Activated naive CD8-positive, alpha-beta T cell treated with anti-CD3 and anti-CD28 coated beads, Interleukin-2, amount 50 U/mL, for 24 hours (primary cell): ENCODE data around the gene PRKCB.
A peak's percentile ranks its signal among the peaks of the same experiment; 100 is the strongest.
"Not testable (repeated sequence)": the region's sequence is repeated elsewhere in the genome, so short reads cannot be mapped to it uniquely, and the experiment has no call there.

Experiments
- ATAC-seq: fragments of 150-1000 bp; cut with Tn5 transposase; one replicate; pipeline ENCODE4 v1.10.0; 2021
- DNase-seq: peaks from one replicate; pipeline ENCODE4 v3.0.0; 2021
- H3K27ac Mint-ChIP-seq: one replicate; pipeline ENCODE4 v1.8.0; 2021; ENCODE audit warnings: mild to moderate bottlenecking, mixed read lengths
- H3K27me3 Mint-ChIP-seq: one replicate; pipeline ENCODE4 v1.8.0; 2021; ENCODE audit warnings: mixed read lengths
- H3K36me3 Mint-ChIP-seq: one replicate; pipeline ENCODE4 v1.8.0; 2021; ENCODE audit warnings: low read depth, mixed read lengths
- H3K4me1 Mint-ChIP-seq: one replicate; pipeline ENCODE4 v1.8.0; 2021; ENCODE audit warnings: mixed read lengths
- H3K4me3 Mint-ChIP-seq: one replicate; pipeline ENCODE4 v1.8.0; 2021; ENCODE audit warnings: mild to moderate bottlenecking, moderate library complexity, mixed read lengths
- H3K9me3 Mint-ChIP-seq: one replicate; pipeline ENCODE4 v1.8.0; 2021; ENCODE audit warnings: mixed read lengths

Gene PRKCB

DNA sequence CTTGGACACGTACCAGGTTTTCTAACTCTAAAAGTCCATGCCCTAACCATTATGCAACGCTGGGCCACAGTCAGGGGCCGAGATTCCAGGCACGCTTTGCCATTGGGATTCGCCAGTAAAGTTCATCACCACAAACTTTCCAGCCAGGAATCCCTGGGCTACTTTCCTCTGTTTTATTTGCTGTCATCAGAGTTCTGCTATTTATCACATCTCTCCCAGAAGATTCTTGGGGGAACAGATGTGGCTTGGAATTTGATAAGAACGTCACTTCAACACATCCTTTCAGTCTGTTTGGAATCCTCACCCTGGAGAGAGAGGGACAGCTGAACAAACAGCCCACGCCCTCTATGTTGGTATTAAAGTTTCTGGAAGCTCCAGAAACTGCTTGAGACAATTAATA, 310.7 kb downstream of the PRKCB start:
- Mint-ChIP-seq H3K36me3 (peaks cover 29% of the 10 kb centered on the region), H3K4me3 (no peak overlapping the region), H3K4me1 (peaks cover 31% of the 10 kb centered on the region), H3K9me3 (peaks cover 4% of the 10 kb centered on the region), H3K27ac (no peak overlapping the region), H3K27me3 (no peaks in the 10 kb centered on the region)
- ATAC-seq (no peak), DNase-seq (no peak)

DNA sequence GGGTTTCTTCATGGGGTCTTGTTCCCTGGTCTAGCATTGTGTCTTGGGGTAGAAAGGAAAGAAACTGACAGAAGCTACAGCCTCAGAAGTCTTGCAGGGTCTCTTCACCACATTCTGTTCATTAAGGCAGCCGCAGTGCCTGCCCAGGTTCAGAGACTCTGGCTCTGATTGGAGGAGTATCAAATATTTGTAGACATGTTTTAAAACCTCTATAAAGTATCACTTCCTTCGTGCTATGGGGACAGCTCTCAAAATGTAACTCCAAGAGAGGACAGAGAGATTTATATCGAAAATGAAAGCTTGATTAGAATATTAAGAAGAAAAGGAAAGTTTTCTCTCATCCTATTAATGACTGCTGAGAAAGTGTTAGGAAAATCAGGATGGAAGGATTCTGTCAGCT, 313.3 kb downstream of the PRKCB start:
- Mint-ChIP-seq H3K4me1 (peaks cover 41% of the 10 kb centered on the region), H3K36me3 (peaks cover 38% of the 10 kb centered on the region), H3K9me3 (peaks cover 8% of the 10 kb centered on the region), H3K27me3 (no peaks in the 10 kb centered on the region), H3K4me3 (no peak overlapping the region), H3K27ac (peak overlapping the region; percentile 40)
- ATAC-seq, result no peak
- DNase-seq, result no peak

DNA sequence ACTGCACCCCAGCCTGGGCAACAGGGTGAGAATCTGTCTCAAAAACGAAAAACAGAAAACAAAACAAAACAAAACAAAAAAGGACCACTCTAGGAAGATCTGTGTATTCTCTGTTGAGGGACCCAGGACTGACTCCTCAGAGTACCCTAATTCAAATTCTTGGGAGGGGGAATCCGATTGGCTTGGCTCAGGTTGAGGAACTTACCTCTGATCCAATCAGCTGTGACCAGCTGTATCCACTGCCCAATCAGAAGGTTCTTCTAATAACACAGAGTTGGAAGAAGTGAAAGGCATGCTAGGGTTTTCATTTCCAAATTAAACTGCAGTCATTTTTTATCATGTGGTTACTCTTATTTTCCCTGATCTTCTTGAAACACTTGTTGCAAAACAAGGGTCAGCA, 314.5 kb downstream of the PRKCB start:
- Mint-ChIP-seq H3K9me3 (peaks cover 8% of the 10 kb centered on the region), H3K36me3 (peaks cover 37% of the 10 kb centered on the region), H3K4me1 (peaks cover 41% of the 10 kb centered on the region), H3K27me3 (no peaks in the 10 kb centered on the region), H3K4me3 (no peak overlapping the region), H3K27ac (peak overlapping the region; percentile 58)
- no peak for ATAC-seq
- no peak for DNase-seq

DNA sequence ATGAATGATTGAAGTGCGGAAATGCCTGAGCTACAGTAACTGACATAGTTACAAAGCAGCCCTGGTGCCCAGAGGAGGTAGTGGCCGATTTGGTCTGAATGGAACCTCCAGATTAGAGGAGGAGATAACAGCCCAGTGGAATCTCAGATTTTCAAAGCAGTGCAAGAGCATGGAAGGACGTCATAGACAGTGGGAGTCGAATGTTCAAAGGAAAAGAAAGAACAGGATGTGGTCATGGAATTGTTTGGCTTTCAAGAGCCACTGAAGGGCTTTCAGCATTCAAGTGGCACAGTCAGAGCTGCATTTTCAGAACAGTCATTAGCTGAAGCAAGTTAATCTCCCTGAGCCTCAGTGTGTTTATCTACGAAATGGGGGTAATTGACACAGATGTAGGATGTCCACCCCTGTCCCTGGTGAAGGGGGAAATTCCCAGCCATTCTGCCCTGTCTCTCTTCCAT, 315.7 kb downstream of the PRKCB start:
- H3K27me3 Mint-ChIP-seq, result no peaks in the 10 kb centered on the region
- peak overlapping the region; percentile 71 for H3K27ac Mint-ChIP-seq
- peaks cover 8% of the 10 kb centered on the region for H3K9me3 Mint-ChIP-seq
- peak overlapping the region; percentile 5 for H3K4me3 Mint-ChIP-seq
- DNase-seq (peak; percentile 11), ATAC-seq (peak; percentile 84)
- H3K4me1 Mint-ChIP-seq, result peaks cover 46% of the 10 kb centered on the region
- H3K36me3 Mint-ChIP-seq, result peaks cover 45% of the 10 kb centered on the region

DNA sequence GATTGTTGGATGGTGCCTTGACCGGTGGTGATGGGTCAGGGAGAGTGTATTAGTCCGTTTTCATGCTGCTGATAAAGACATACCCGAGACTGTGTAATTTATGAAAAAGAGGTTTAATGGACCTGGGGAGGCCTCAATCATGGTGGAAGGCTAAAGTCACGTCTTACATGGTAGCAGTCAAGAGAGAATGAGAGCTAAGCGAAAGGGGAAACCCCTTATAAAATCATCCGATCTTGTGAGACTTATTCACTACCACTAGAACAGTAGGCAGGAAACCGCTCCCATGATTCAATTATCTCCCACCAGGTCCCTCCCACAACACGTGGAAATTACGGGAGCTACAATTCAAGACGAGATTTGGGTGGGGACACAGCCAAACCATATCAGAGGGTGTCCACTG, 316.3 kb downstream of the PRKCB start:
- ATAC-seq, H3K9me3 Mint-ChIP-seq, H3K4me3 Mint-ChIP-seq, DNase-seq, H3K27me3 Mint-ChIP-seq: not testable (repeated sequence)
- H3K27ac Mint-ChIP-seq, result peak overlapping the region; percentile 71
- peaks cover 51% of the 10 kb centered on the region for H3K36me3 Mint-ChIP-seq
- peaks cover 51% of the 10 kb centered on the region for H3K4me1 Mint-ChIP-seq

DNA sequence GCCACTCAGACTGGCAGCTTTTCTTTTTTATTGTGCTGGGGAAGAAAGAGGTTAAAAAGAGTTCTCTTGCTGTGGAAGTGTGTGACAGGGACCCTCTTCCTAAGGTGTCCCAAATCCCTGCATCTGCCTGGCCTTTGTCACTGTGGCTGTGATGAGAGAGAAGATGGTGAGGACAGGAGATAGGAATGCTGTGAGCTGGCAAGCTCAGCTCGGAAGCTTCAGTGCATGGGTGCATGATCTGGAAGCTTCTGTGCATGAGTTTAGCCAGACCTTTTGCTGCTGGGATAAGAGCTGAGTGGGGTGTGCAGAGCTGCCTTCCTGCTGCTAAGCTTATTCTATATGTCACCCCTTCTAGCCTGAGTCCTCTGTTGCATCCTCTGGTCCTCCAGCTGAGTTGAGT, 317.0 kb downstream of the PRKCB start:
- Mint-ChIP-seq H3K27ac (no peak overlapping the region), H3K9me3 (peaks cover 8% of the 10 kb centered on the region), H3K27me3 (no peaks in the 10 kb centered on the region), H3K4me3 (no peak overlapping the region), H3K36me3 (peaks cover 58% of the 10 kb centered on the region), H3K4me1 (peaks cover 51% of the 10 kb centered on the region)
- ATAC-seq (no peak), DNase-seq (no peak)

DNA sequence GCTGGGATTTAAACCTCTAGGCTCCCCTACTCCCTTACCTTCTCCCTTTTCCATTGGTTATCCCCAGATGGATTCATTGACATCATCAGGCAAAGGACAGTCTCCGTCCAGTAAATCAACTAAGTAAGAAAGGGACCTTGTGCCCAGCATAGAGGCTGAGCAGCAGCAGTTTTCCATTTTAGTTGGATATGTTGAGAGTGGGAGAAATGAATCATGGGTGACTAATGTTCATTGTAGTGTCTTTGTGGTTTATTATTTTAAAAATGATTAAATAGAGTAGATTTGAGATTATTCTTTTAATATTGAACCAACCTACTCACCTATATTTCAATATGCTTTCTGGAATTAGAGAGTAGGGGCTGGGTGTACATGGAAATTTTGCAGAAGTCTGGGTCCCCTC, 321.0 kb downstream of the PRKCB start:
- ATAC-seq (peak; percentile 54), DNase-seq (no peak)
- no peak overlapping the region for H3K4me3 Mint-ChIP-seq
- peaks cover 58% of the 10 kb centered on the region for H3K36me3 Mint-ChIP-seq
- peaks cover 3% of the 10 kb centered on the region for H3K9me3 Mint-ChIP-seq
- H3K27me3 Mint-ChIP-seq, result no peaks in the 10 kb centered on the region
- peak overlapping the region; percentile 47 for H3K27ac Mint-ChIP-seq
- peaks cover 22% of the 10 kb centered on the region for H3K4me1 Mint-ChIP-seq

DNA sequence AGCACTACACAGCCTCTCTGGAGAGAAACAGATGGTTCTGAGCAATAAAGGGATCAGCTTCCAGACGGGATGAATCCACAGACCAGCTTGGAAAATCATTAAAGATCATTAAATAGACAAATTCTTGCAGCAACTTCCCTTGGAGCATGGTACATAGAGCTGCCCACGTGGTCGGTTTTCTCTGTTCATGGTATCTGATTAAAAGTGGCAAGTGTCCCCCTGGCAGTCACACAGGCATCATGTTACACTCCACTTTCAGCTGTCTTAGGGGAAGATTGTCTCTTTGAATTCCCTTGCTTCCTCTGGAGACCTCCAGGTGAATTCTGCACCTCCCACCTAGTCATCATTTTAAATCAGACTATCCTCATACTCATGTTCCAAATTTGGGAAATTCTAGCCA, 328.2 kb downstream of the PRKCB start:
- H3K4me1 Mint-ChIP-seq, result peaks cover 23% of the 10 kb centered on the region
- H3K36me3 Mint-ChIP-seq, result peaks cover 29% of the 10 kb centered on the region
- no peak overlapping the region for H3K4me3 Mint-ChIP-seq
- no peak overlapping the region for H3K27ac Mint-ChIP-seq
- DNase-seq (no peak), ATAC-seq (no peak)
- H3K9me3 Mint-ChIP-seq, result no peaks in the 10 kb centered on the region
- no peaks in the 10 kb centered on the region for H3K27me3 Mint-ChIP-seq

DNA sequence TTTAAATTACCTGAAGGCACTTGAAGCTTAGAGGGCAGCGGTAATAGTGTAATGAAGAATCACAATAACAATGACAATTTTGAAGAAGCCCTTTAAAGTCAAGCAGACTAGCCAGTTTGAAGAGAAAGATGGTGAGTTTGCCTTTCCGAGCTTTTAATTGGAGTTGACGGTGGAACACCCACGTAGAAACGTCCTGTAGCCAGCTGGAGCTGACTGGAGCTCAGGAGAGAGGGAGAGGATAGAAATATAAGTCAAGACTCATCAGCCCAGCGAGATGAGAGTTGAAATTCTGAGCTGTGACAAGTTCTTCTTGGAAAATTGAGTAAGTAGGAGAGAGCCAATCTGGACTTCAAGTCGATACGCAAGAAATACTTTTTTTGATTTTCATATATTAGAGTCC, 328.6 kb downstream of the PRKCB start:
- Mint-ChIP-seq H3K27ac (no peak overlapping the region), H3K4me1 (peaks cover 25% of the 10 kb centered on the region), H3K27me3 (no peaks in the 10 kb centered on the region), H3K9me3 (no peaks in the 10 kb centered on the region), H3K4me3 (no peak overlapping the region), H3K36me3 (peaks cover 26% of the 10 kb centered on the region)
- DNase-seq (no peak), ATAC-seq (no peak)

DNA sequence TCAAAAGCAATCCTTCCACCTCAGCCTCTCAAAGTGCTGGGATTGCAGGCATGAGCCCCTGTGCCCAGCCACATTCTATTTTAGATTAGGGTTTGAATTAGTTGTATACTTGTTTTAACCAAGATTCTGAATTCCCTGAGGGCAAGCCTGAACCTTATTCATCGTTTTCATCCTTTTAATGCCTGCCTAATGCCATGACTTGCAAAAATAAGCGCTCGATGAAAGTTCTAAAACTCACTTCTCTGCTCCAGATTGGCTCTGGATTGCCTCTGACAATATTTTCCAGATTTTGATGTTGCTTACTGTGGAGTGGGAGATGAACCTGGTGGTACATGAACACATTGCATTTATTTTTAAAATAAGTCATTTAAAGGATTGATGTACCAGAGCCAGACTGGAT, 329.5 kb downstream of the PRKCB start:
- Mint-ChIP-seq H3K9me3 (no peaks in the 10 kb centered on the region), H3K36me3 (peaks cover 26% of the 10 kb centered on the region), H3K4me3 (no peak overlapping the region), H3K27ac (no peak overlapping the region), H3K4me1 (peaks cover 29% of the 10 kb centered on the region), H3K27me3 (no peaks in the 10 kb centered on the region)
- ATAC-seq, result no peak
- DNase-seq, result no peak

DNA sequence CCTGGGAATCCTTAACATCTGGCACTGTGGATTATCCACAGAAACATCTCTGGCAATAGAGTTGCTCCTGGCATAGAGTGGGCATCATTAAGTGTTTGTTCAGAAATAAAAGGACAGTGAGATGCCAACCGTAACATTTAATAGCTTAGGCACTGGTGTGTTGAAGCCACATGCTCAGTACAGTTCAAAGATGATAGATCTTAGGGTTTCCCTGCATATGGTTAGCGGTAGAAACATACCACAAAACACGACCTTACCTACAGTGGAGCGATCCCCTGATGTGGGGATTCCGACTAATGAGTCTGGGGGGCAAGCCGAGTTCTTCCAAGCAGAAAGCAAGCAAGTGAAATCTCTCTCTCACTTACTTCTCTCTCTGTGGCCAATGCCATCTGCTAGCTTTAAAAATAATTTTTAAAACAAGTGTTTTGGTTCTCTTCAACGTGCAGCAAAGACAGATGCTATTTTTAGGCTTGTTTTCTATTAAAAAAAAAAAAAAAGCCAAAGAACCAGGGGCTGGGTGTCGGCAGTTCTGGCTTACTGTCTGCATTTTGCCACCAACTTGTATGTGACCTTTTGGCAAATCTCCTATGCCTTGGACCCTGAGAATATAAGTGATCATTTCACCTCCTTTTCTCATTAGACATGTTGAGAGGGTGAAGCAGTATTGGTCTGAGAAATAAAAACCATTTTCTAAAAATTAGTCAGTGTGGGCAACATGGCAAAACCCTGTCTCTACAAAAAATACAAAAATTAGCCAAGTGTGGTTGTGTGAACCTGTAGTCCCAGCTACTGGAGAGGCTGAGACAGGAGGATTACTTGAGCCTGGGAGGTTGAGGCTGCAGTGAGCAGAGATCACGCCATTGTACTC, 331.1 kb downstream of the PRKCB start:
- Mint-ChIP-seq H3K27me3 (no peaks in the 10 kb centered on the region), H3K9me3 (no peaks in the 10 kb centered on the region), H3K4me1 (peaks cover 30% of the 10 kb centered on the region), H3K36me3 (peaks cover 25% of the 10 kb centered on the region), H3K4me3 (no peak overlapping the region), H3K27ac (peak overlapping the region; percentile 86)
- ATAC-seq (peak; percentile 14), DNase-seq (no peak)

DNA sequence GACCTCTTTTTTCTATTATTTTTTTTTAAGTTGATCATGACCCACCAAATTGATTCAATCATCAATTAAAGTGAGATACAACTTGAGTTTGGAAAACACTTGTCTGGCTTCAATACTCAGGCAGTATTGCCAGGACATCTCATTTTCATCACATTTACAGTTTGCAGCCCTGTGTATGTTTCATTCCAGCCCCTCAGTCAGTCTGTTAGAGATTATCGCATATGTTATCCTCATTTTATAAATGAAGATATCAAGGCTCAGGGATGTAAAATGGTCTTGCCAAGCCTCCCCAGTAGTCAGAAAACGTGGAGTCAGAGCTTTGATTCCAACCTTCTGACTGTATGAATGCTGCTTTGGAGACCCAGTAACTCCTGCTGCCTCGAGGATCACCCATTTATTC, 333.1 kb downstream of the PRKCB start:
- Mint-ChIP-seq H3K36me3 (peaks cover 35% of the 10 kb centered on the region), H3K4me3 (no peak overlapping the region), H3K4me1 (peaks cover 30% of the 10 kb centered on the region), H3K9me3 (no peaks in the 10 kb centered on the region), H3K27me3 (no peaks in the 10 kb centered on the region), H3K27ac (peak overlapping the region; percentile 86)
- DNase-seq, result no peak
- no peak for ATAC-seq

DNA sequence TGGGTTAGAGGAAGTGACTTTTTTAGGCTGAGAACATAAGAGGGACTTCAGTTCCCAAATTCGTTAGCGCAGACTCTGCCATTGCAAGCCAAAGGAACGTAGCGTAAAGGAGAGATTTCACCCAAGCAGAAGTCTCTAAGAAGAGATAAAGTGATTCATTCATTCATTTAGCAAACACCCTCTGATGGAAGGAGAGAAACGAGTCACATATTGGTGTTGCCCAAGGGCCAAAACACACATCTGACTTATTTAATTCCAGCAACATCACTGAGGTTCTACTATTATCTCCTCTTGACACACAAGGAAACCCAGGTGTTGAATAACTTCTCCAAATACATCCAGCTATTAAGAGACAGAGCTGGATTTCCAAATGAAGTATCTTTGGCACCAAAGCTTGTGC, 334.6 kb downstream of the PRKCB start:
- Mint-ChIP-seq H3K4me3 (no peak overlapping the region), H3K36me3 (peaks cover 41% of the 10 kb centered on the region), H3K27ac (no peak overlapping the region), H3K9me3 (no peaks in the 10 kb centered on the region), H3K27me3 (no peaks in the 10 kb centered on the region), H3K4me1 (peaks cover 30% of the 10 kb centered on the region)
- DNase-seq, result no peak
- ATAC-seq, result no peak

DNA sequence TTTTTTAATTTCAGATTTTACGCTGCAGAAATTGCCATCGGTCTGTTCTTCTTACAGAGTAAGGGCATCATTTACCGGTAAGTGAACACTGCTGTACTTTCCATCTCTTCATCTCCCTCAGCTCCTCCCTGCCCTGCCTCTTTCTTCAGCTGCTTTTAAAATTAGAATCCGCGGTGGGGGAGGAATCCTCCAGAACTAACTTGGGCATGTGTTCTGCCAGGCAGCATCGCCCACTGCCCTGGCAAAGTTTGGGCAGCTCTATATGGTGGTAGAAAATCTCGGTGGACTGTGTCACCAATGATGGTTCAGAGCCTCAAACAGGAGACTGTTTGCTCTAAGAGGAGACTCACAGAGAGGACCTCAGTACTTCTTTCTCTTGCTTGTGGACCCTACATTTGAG, 338.7 kb downstream of the PRKCB start:
- DNase-seq, result no peak
- Mint-ChIP-seq H3K4me3 (no peak overlapping the region), H3K9me3 (no peaks in the 10 kb centered on the region), H3K27me3 (no peaks in the 10 kb centered on the region), H3K27ac (no peak overlapping the region), H3K36me3 (peaks cover 46% of the 10 kb centered on the region), H3K4me1 (peaks cover 4% of the 10 kb centered on the region)
- no peak for ATAC-seq

DNA sequence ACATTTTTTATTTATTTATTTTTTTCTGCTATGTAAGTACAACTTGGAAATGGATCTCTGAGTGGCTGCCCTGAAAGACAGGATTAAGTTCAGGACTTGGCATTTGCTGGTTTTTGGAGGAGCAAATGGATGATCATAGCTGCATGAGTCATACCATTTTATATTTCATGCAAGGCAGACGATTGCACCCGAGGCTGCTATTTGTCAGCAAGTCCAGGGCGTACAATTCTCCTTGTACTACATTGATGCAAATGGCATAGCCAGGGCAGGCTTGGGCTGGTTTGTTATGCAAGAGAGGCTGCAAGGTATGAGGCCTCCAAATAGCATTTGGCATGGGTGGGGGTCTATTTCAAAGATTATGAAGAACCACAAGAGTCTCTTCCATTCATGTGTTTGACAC, 339.2 kb downstream of the PRKCB start:
- Mint-ChIP-seq H3K9me3 (no peaks in the 10 kb centered on the region), H3K4me1 (peaks cover 4% of the 10 kb centered on the region), H3K27me3 (no peaks in the 10 kb centered on the region), H3K36me3 (peaks cover 48% of the 10 kb centered on the region), H3K27ac (no peak overlapping the region), H3K4me3 (no peak overlapping the region)
- ATAC-seq (no peak), DNase-seq (no peak)
